ENCODE data around the gene TTC38. TPM values are rescaled to one million over a fixed set of nuclear protein-coding genes. Genes with fewer than 3 reads are reported as not detected.

The TTC38 gene
- total and polyA plus RNA-seq, 4 donors, result 14.8 to 33.9 (median 28.6) TPM

DNA sequence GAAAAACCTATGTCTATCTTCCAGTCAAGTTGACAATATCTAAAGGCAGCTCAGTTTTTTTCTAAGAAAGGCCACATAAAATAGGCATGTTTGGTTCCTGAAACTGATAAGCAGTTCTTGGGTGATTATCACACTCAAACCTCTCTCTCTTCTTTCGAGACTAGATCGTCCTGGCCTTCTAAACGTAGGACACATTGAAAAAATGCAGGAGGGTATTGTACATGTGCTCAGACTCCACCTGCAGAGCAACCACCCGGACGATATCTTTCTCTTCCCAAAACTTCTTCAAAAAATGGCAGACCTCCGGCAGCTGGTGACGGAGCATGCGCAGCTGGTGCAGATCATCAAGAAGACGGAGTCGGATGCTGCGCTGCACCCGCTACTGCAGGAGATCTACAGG, 32.8 kb upstream of the TTC38 start:
- Histone ChIP-seq H3K9me3 (ENCODE audit: control insufficient read depth in 4 of 4, insufficient read depth in 3 of 4, low read length in 3 of 4) (peaks cover 0 to 2% (median 0%) of the 10 kb centered on the region in 4 donors), H3K27ac (ENCODE audit: low read depth in 1 of 2, low read length in 1 of 2) (no peak overlapping the region), H3K4me1 (ENCODE audit: control insufficient read depth in 5 of 5, insufficient read depth in 5 of 5, low read length in 5 of 5) (no peaks in the 10 kb centered on the region), H3K9ac (ENCODE audit: insufficient read depth in 1 of 2, low read length in 2 of 2) (no peak overlapping the region), H3K4me3 (no peak overlapping the region), H3K36me3 (ENCODE audit: control insufficient read depth in 4 of 4, insufficient read depth in 4 of 4, low read length in 4 of 4) (peaks cover 0 to 22% (median 13%) of the 10 kb centered on the region in 4 donors), H3K27me3 (ENCODE audit: control insufficient read depth in 3 of 3, insufficient read depth in 3 of 3, low read length in 2 of 3) (no peaks in the 10 kb centered on the region)
- TF ChIP-seq, protein P1, sequence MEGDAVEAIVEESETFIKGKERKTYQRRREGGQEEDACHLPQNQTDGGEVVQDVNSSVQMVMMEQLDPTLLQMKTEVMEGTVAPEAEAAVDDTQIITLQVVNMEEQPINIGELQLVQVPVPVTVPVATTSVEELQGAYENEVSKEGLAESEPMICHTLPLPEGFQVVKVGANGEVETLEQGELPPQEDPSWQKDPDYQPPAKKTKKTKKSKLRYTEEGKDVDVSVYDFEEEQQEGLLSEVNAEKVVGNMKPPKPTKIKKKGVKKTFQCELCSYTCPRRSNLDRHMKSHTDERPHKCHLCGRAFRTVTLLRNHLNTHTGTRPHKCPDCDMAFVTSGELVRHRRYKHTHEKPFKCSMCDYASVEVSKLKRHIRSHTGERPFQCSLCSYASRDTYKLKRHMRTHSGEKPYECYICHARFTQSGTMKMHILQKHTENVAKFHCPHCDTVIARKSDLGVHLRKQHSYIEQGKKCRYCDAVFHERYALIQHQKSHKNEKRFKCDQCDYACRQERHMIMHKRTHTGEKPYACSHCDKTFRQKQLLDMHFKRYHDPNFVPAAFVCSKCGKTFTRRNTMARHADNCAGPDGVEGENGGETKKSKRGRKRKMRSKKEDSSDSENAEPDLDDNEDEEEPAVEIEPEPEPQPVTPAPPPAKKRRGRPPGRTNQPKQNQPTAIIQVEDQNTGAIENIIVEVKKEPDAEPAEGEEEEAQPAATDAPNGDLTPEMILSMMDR (IDR thresholded peaks at IDR 0.05; ENCODE audit: control extremely low read depth, extremely low read depth), result no peak
- ATAC-seq (ENCODE audit: insufficient read depth, low FRiP score) (no peak), DNase-seq (no peak)
- WGBS, 2 donors, result 95 to 96% methylated on average over 12 of the region's 12 CpGs

DNA sequence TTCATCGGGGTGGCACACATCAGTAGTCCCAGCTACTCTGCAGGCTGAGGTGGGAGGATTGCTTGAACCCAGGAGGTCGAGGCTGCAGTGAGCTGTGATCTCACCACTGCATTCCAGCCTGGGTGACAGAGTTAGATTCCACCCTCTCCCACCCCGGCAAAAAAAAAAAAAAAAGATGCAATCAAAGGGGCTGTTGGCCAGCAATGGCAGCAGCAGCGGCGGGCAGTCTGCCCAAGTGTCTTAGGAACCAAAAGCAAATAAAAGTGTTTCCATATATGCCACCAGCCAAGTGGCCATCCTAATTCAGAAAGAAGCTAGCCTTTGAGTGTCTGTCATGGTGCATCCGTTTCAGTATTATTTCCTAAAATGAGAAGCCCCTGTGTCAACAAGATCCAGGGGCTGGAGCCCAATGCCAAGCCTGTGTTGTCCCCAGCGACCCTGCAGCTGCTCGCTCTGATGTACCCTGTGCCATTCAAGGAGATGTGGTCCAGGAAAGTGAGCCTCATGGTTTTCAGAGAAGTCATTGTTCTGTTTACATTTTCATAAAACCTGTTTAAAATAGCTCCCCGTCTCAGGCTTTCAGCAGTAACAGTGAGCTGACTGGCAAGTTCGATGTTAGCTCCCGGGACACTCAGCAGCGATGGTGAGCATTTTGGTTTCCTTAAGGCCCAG, 30.2 kb upstream of the TTC38 start:
- Histone ChIP-seq H3K4me1 (ENCODE audit: control insufficient read depth in 5 of 5, insufficient read depth in 5 of 5, low read length in 5 of 5) (no peaks in the 10 kb centered on the region), H3K27ac (ENCODE audit: low read depth in 1 of 2, low read length in 1 of 2) (peak overlapping the region in 1 of 2 donors; percentile 28), H3K36me3 (ENCODE audit: control insufficient read depth in 4 of 4, insufficient read depth in 4 of 4, low read length in 4 of 4) (peaks cover under 1 to 16% (median 11%) of the 10 kb centered on the region in 4 donors), H3K27me3 (ENCODE audit: control insufficient read depth in 3 of 3, insufficient read depth in 3 of 3, low read length in 2 of 3) (no peaks in the 10 kb centered on the region), H3K4me3 (no peak overlapping the region), H3K9ac (ENCODE audit: insufficient read depth in 1 of 2, low read length in 2 of 2) (no peak overlapping the region), H3K9me3 (ENCODE audit: control insufficient read depth in 4 of 4, insufficient read depth in 3 of 4, low read length in 3 of 4) (peaks cover 0 to 2% (median 0%) of the 10 kb centered on the region in 4 donors)
- WGBS, 2 donors, result 85 to 89% methylated on average over 12 of the region's 12 CpGs
- ATAC-seq (ENCODE audit: insufficient read depth, low FRiP score) (no peak), DNase-seq (no peak)
- TF ChIP-seq, protein P1 (IDR thresholded peaks at IDR 0.05; ENCODE audit: control extremely low read depth, extremely low read depth), result no peak

DNA sequence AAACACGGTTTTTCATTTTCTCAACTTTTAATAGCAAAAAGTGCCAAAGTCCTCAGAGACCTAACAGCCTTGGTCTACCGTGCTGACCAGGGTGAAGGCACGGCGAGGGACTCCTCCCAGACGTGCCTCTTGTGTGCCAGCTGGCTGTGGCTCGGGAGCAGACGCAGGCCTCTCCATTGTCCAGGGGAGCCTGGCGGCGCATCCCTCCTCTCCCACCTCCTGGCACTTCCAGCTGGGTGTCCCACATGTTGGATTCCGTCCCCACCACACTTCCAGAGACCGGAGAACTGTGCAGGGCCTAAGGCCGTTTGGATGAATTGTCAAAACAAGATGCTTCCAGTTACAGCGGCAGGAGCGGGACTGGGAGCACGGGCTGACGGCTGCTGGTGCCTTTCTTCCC, 29.3 kb upstream of the TTC38 start:
- peaks cover 2 to 18% (median 9%) of the 10 kb centered on the region in 4 donors for H3K36me3 ChIP-seq (ENCODE audit: control insufficient read depth in 4 of 4, insufficient read depth in 4 of 4, low read length in 4 of 4)
- no peaks in the 10 kb centered on the region for H3K27me3 ChIP-seq (ENCODE audit: control insufficient read depth in 3 of 3, insufficient read depth in 3 of 3, low read length in 2 of 3)
- no peak overlapping the region for H3K9ac ChIP-seq (ENCODE audit: insufficient read depth in 1 of 2, low read length in 2 of 2)
- TF ChIP-seq, protein P1 (IDR thresholded peaks at IDR 0.05; ENCODE audit: control extremely low read depth, extremely low read depth), result no peak
- H3K9me3 ChIP-seq (ENCODE audit: control insufficient read depth in 4 of 4, insufficient read depth in 3 of 4, low read length in 3 of 4), result no peaks in the 10 kb centered on the region
- no peaks in the 10 kb centered on the region for H3K4me1 ChIP-seq (ENCODE audit: control insufficient read depth in 5 of 5, insufficient read depth in 5 of 5, low read length in 5 of 5)
- no peak for ATAC-seq (ENCODE audit: insufficient read depth, low FRiP score)
- H3K4me3 ChIP-seq, result no peak overlapping the region
- no peak for DNase-seq
- no peak overlapping the region for H3K27ac ChIP-seq (ENCODE audit: low read depth in 1 of 2, low read length in 1 of 2)
- 92 to 96% methylated on average over 16 of the region's 16 CpGs for WGBS, 2 donors

Data from lung (tissue), 12 donors.